ENCODE data around the gene OR5K1. TPM values are rescaled to one million over a fixed set of nuclear protein-coding genes. Genes with fewer than 3 reads are reported as not detected.

The OR5K1 gene
- total RNA-seq, 2 experiments from 2014 or later: not detected

DNA sequence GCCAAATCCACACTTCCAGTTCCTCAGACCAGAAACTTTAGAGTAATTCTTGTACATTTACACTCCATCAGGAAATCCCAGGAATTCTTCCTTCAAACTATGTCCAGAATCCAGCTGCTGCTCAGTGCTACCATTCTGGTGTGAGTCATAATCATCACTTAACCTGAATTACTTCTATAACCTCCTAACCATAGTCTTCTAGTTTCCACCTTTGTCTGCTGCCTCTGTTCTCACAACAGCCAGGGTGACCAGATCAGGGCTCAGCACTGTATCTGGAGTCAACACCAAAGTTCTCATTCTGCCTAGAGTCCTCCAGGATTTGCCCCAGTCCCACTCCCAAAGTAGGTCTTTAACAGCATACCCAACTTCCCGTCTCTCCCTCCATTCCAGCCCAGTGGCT, 56.4 kb downstream of the OR5K1 start:
- peaks cover 67% of the 10 kb centered on the region for H3K36me3 Mint-ChIP-seq
- no peaks in the 10 kb centered on the region for H3K27me3 Mint-ChIP-seq
- peaks cover 70% of the 10 kb centered on the region for H3K4me1 Mint-ChIP-seq (ENCODE audit: low read depth)
- no peaks in the 10 kb centered on the region for H3K9me3 Mint-ChIP-seq
- peak; percentile 36 for DNase-seq
- intact Hi-C loops (cut with micrococcal nuclease): loop anchor here (5.0 kb wide), 1 partner anchor 187 kb away; no protein-coding TSS in a partner anchor
- POLR2A ChIA-PET: interaction anchor here (1.9 kb wide), 1 partner anchor 38 kb away, joined by 9 read pairs; no protein-coding TSS in a partner anchor
- H3K4me3 Mint-ChIP-seq: peak overlapping the region; percentile 91
- CTCF ChIA-PET: interaction anchor here (0.8 to 1.0 kb wide), 2 partner anchors 74 to 77 kb away, joined by 3 read pairs; partner anchors contain the start of gene CPOX
- H3K27ac Mint-ChIP-seq: peak overlapping the region; percentile 76

DNA sequence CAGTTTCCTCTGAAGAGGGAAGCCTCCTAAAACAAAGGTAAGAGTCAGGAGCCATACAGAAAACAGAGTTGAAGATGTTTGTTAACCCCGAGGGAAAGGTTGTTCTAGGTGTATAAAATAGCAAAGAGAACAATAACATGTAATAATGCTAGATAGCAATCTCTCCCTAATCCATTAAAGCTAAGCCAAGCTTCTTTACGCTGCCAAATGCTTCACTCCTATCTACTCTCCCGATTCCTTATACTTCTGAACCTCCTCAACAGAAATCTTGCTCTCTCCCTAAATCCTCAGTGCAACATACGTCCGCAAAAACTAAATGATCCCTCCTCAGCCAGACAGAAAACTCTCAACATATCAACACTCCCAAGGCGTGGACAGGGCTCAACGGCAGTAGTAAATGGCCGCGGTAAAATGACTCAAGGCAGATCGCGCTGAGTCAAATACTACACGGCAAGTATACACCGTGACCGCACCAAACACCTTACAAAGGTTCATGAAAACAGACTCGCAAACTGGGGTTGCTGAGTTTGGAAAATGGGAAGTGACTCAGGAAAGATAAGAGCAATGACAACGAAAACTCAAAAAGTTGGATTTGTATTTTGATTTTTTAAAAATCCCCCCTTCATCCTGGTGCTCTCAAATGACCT, 59.0 kb downstream of the OR5K1 start:
- CTCF ChIA-PET: interaction anchor here (1.0 to 1.6 kb wide), 5 partner anchors 34 to 75 kb away, joined by 3 to 6 read pairs (median 5); no protein-coding TSS in a partner anchor
- peak overlapping the region; percentile 91 for H3K4me3 Mint-ChIP-seq
- H3K4me1 Mint-ChIP-seq (ENCODE audit: low read depth): peaks cover 66% of the 10 kb centered on the region
- H3K27ac Mint-ChIP-seq: peak overlapping the region; percentile 86
- no peaks in the 10 kb centered on the region for H3K27me3 Mint-ChIP-seq
- DNase-seq: peak; percentile 81
- intact Hi-C loops (cut with micrococcal nuclease): loop anchor here (1.0 to 10.0 kb wide), 9 partner anchors 14 to 757 kb away; partner anchors contain the start of genes ARL6, CPOX and DCBLD2
- POLR2A ChIA-PET: interaction anchor here (0.8 to 2.5 kb wide), 8 partner anchors 11 to 72 kb away, joined by 3 to 38 read pairs (median 5); partner anchors contain the start of genes CPOX and GPR15
- peaks cover 49% of the 10 kb centered on the region for H3K36me3 Mint-ChIP-seq
- H3K9me3 Mint-ChIP-seq: no peaks in the 10 kb centered on the region

Other genes with a start within 250 kb of the OR5K1 start
- gene OR5H6, start 199.0 kb upstream of the OR5K1 start, total RNA-seq: not detected
- gene OR5H2, start 180.7 kb upstream of the OR5K1 start, total RNA-seq: not detected
- gene OR5K4, start 109.3 kb upstream of the OR5K1 start, total RNA-seq: not detected
- gene OR5K3, start 72.5 kb upstream of the OR5K1 start, total RNA-seq: not detected
- gene OR5K2, start 34.5 kb downstream of the OR5K1 start, total RNA-seq: not detected
- 100 to 1,000 TPM; 199 to 208 TPM for gene CLDND1, start 59.7 kb downstream of the OR5K1 start, total RNA-seq
- 1 to 10 TPM; 2.8 to 3.0 TPM for gene GPR15, start 68.8 kb downstream of the OR5K1 start, total RNA-seq
- 10 to 100 TPM; 36.0 to 39.2 TPM for gene CPOX, start 130.4 kb downstream of the OR5K1 start, total RNA-seq